Right lobe of liver (tissue), 4 donors: ENCODE results near the gene SASH1.

Experiments
- POLR2A ChIP-seq: fragments of 450-650 bp; IDR thresholded peaks from one replicate; pipeline ENCODE4 v1.6.1; 2017; ENCODE audit warnings: antibody characterized with exemption, mild to moderate bottlenecking
- TF ChIP-seq, protein P1 (sequence below), 4 donors: fragments of 200-600 bp in 3 of 4; fragments of 450-650 bp in 1 of 4; IDR thresholded peaks; one replicate each; pipeline versions ENCODE4 v1.5.1 to v1.8.0; 2016 to 2022; ENCODE audit warnings: antibody characterized with exemption in 4 of 4, mild to moderate bottlenecking in 2 of 4
- donor health status: DM: no; HTN: no; CAD: no.
- donor health status: DM: no; HTN: no; CAD: no.
- donor health status: DM: no; HTN: yes; CAD: no.

DNA sequence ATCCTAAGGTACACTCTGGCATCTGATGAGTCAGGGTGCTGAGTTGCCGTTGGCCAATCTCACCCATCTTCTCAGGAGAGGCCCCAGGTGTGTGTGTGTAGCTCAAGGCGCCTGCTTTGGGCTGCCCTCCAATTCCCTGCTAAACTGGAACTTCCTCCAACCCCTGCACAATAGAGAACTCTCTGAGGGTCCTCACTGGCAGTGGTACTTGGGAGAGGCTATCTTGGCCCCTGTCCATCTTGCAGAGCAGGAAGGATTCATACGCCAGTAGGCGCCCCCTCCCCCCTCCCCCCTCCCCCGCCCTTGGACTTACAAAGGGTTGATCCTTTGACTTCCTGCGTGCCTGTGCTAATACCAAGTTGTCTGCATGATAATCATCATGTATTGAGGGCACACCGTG is 173.6 kb downstream of the SASH1 start:
- TF ChIP-seq, protein P1, sequence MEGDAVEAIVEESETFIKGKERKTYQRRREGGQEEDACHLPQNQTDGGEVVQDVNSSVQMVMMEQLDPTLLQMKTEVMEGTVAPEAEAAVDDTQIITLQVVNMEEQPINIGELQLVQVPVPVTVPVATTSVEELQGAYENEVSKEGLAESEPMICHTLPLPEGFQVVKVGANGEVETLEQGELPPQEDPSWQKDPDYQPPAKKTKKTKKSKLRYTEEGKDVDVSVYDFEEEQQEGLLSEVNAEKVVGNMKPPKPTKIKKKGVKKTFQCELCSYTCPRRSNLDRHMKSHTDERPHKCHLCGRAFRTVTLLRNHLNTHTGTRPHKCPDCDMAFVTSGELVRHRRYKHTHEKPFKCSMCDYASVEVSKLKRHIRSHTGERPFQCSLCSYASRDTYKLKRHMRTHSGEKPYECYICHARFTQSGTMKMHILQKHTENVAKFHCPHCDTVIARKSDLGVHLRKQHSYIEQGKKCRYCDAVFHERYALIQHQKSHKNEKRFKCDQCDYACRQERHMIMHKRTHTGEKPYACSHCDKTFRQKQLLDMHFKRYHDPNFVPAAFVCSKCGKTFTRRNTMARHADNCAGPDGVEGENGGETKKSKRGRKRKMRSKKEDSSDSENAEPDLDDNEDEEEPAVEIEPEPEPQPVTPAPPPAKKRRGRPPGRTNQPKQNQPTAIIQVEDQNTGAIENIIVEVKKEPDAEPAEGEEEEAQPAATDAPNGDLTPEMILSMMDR (IDR thresholded peaks at IDR 0.05) = no peak
- no peak for TF ChIP-seq POLR2A
